ENCODE data around the gene DUSP2. TPM values are rescaled to one million over a fixed set of nuclear protein-coding genes. Genes with fewer than 3 reads are reported as not detected.

DUSP2 gene, protein sequence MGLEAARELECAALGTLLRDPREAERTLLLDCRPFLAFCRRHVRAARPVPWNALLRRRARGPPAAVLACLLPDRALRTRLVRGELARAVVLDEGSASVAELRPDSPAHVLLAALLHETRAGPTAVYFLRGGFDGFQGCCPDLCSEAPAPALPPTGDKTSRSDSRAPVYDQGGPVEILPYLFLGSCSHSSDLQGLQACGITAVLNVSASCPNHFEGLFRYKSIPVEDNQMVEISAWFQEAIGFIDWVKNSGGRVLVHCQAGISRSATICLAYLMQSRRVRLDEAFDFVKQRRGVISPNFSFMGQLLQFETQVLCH
- 24.9 and 25.7 TPM in 2 replicates for total RNA-seq

DNA sequence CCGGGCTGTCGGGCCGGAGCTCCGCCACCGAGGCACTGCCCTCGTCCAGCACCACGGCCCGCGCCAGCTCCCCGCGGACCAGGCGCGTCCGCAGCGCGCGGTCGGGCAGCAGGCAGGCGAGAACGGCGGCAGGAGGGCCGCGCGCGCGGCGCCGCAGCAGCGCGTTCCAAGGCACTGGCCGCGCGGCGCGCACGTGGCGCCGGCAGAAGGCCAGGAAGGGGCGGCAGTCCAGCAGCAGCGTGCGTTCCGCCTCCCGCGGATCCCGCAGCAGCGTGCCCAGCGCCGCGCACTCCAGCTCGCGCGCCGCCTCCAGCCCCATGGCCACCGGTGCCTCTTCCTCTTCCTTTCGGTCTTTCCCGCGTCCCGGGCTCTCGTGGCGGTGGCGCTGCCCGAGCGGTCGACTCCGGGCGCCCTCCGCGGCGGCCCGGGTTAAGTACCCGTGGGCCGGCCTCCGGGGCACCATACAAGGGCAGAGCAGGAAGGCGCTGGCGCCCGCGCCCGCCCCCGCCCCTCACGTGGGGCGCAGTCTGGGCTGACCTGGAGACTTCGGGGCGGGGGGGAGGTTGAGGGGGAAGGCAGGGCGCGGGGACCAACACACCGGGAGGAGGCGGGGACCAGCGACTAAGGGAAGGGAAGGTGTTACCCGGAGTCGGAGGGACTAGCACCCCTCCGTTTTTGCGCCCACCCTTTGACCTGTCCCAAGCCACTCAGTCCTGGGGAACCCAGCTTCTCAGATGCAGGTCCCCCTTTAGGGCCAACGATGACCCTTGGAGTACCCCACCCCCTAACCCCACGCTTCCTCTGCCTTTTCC, at the start of gene DUSP2:
TSS of gene DUSP2 (minus strand) at position 405 of the 812 bp plus-strand sequence. CDS start at position 319, 86 bp downstream.
- intact Hi-C loops (cut with micrococcal nuclease) = loop anchor here (1.0 to 10.0 kb wide), 7 partner anchors 19 to 392 kb away; partner anchors contain the start of genes CIAO1, ITPRIPL1 and STARD7

- intact Hi-C loops (cut with micrococcal nuclease) = no loop called here
Measured at GRCh38 chr2:96191937-96192670, 46.9 kb upstream of the DUSP2 start.

- intact Hi-C loops (cut with micrococcal nuclease) = no loop called here
Measured at GRCh38 chr2:96188821-96189526, 43.7 kb upstream of the DUSP2 start.

DNA sequence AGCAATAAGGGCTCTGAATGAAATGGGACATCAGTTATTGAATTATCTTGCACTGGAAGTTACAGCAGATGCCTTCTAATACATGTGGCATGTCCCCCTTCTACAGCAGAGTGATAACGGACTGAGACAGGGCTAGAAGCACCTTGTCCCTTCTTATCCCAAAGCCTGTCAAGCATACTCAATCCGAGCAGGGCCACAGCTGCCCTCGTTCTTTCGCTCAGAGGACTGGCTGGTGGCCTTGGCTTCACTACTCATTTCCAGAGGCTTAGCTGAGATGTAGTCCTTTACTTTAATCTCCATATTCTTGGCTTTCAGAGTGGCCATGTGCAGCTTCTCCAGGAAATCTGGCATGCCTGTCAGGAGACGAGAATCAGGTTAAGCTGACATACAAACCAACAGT, 41.3 kb upstream of the DUSP2 start:
- intact Hi-C loops (cut with micrococcal nuclease) = no loop called here

DNA sequence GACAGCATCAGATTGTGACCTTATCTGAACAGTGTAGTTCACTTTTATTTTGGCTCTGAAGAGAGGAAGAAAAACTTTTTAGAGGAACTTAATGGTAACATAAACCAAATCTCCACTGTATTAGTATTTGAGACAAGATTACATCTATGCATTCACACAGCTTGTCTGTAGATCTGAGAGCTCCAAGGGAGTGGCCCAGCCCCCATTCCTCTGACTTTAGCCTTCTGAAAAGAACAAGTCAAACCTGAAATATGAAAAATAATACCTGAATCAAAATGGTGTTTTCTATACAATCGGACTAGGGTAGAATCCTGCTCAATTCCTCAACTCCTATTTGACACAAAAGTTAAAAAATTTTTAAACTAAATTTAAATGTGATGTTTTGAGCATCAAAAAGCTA, 40.3 kb upstream of the DUSP2 start:
- intact Hi-C loops (cut with micrococcal nuclease) = no loop called here

- intact Hi-C loops (cut with micrococcal nuclease) = no loop called here
Measured at GRCh38 chr2:96184989-96185388, 39.7 kb upstream of the DUSP2 start.

DNA sequence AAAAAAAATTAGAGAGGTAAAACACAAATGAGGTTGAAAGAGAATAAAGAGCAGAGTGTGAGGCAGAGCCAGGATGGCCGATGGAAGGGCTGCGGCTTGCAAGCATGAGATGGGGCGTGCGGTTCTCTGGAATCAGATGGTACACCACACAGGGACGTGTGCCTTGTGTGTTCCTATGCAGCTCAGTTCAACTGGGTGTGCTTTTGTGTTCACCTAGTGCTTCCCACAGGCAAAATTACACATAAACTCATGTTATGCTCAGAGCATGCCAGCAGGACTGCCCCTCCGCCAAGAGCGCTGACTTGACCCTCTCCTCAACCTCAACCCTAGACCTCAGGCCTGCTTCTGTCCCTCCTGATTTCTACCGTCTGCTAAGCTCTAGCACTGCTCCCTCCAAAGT, 38.9 kb upstream of the DUSP2 start:
- intact Hi-C loops (cut with micrococcal nuclease) = no loop called here

DNA sequence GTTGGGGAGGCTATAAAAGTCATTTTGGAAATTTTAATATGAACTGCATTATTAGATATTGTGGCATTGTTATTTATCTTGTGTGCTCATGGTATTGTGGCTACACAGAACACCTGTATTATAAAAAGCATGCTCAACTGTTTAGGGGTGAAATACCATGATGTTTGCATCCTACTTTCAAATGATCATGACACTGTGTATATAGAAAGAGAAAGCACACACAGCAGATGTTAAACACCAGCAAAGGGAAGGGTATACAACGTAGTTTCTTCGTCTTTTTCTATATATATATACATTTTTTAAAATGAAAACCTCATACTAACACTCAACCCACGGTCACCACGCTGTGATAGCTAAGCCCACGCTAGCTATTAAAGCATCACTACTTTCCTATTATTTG, 36.3 kb upstream of the DUSP2 start:
- intact Hi-C loops (cut with micrococcal nuclease) = no loop called here

GRCh38 chr2:96180521-96180920, 35.3 kb upstream of the DUSP2 start:
- intact Hi-C loops (cut with micrococcal nuclease) = no loop called here

DNA sequence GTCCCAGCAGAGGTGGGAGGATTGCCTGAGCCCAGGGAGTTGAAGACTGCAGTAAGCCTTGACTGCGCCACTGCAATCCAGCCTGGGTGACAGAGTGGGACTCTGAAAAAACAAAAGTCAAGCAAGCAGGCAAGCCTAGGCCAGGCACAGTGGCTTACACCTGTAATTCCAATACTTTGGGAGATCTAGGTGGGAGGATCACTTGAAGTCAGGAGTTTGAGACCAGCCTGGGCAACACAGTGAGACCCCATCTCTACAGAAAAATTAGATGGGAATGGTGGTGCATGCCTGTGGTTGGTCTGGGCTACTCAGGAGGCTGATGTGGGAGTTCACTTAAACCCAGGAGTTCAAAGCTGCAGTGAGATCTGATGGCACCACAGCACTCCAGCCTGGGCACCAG, 34.8 kb upstream of the DUSP2 start:
- intact Hi-C loops (cut with micrococcal nuclease) = no loop called here

GRCh38 chr2:96176661-96177060, 31.4 kb upstream of the DUSP2 start:
- intact Hi-C loops (cut with micrococcal nuclease) = loop anchor here (10.0 kb wide), 1 partner anchor 152 kb away; no protein-coding TSS in a partner anchor

GRCh38 chr2:96175951-96176350, 30.7 kb upstream of the DUSP2 start:
- intact Hi-C loops (cut with micrococcal nuclease) = loop anchor here (10.0 kb wide), 1 partner anchor 151 kb away; no protein-coding TSS in a partner anchor

DNA sequence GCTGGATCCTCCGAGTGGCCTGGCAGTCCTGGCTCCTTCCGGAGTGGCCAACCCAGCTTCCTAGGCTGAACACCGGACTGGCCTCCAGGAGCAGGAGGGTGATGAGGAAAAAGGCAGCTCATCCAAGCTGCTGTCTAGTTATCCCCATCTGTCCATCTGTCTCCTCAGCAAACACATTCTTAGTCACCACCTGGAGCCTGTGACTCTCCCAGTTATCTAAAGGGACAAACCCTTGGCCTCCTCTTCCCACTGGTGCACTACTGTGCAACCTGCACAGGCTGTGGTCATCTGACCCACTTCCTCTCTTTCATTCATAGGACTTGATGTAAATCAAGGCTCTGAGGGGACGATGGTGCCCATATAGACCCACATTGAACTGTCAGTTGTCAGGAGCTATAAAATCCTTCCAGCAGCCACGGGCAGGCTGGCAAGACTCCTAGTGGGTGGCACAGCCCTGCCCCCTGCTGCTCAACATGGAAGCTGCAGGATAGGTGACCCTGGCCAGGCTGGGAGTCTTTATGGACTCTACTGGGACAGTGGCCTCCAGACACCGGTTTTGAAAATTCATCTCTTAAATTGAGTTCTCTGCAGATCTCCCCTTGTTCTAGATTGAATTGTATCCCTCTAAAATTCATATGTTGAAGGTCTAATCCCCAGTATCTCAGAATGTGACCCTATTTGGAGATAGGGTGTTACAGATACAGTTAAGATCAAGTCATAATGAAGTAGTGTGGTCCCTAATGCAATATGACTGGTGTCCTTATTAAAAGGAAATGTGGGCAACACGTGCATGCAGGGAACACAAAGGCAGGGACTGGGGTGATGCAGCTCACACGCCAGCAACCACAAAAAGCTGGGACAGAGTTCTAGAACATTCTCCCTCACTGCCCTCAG, 29.3 kb upstream of the DUSP2 start:
- intact Hi-C loops (cut with micrococcal nuclease) = loop anchor here (1.0 to 10.0 kb wide), 3 partner anchors 36 to 180 kb away; partner anchors contain the start of gene ASTL

GRCh38 chr2:96171831-96172230, 26.6 kb upstream of the DUSP2 start:
- intact Hi-C loops (cut with micrococcal nuclease) = loop anchor here (10.0 kb wide), 1 partner anchor 147 kb away; no protein-coding TSS in a partner anchor

- intact Hi-C loops (cut with micrococcal nuclease) = loop anchor here (10.0 kb wide), 1 partner anchor 146 kb away; no protein-coding TSS in a partner anchor
Measured at GRCh38 chr2:96170626-96171025, 25.4 kb upstream of the DUSP2 start.

DNA sequence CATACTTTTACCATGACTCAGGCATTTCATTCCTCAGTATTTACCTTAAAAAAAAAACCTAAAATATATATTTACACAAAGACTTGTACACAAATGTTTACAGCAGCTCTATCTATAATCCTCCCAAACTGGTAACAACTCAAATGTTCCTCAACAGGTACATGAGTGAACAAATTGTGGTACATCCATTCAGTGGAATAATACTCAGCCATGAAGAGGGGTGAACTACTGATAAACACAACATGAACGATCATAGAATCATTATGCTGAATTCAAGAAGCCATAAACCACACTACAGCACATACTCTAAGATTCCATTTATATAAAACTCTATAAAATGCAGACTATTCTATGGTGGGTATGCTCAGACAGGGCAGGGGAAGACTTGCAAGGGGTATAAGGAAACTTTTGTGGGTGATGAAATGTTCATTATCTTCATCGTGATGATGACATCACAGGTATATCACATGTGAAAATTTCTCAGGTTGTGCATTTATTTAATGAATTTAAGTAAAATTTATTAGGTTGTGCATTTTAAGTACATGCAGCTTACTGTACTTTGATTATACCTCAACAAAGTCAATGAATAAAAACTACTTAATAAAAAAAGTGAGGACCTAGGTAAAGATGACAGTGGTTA, 24.7 kb upstream of the DUSP2 start:
- intact Hi-C loops (cut with micrococcal nuclease) = loop anchor here (10.0 kb wide), 1 partner anchor 145 kb away; no protein-coding TSS in a partner anchor

GRCh38 chr2:96167407-96168013, 22.3 kb upstream of the DUSP2 start:
- intact Hi-C loops (cut with micrococcal nuclease) = no loop called here

DNA sequence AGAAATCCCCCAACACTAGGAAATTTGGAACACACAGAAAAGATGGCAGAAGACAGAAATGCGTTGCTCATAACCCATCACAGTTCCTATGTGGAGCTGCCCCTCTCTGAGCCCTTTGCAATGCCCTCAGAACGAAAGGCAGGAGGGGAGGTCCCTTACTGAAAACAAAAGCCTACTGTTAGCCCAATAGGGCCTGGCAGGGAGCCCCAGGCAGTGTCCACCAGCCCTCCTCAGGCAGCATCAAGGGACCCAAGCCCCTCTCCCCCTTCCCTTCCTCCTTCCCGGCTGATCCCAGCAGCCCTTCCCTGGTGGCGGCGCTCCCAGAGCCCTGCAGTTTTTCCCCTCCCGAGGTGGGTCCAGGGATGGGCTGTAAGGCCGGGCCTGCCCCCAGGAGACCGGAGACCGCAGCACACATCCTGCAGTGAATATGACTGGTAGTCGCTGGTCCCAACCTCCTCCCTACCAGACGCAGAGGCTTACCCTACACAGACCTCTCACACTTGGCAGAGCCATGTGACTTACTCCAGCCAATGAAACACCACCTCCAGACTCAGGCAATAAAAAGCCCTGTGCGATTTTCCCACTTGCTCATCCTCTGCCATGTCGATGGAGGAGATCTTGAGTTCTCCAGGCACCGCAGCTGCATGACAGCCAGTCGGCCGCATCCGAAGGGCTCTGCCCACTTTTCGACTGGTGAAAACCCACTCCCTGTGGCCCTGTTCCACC, 19.4 kb upstream of the DUSP2 start:
- intact Hi-C loops (cut with micrococcal nuclease) = loop anchor here (1.0 kb wide), 1 partner anchor 19 kb away; the partner anchor contains the start of gene DUSP2
